MG63 (cell line): ENCODE results near the gene POLR2H. TPM values are rescaled to one million over a fixed set of nuclear protein-coding genes. Genes with fewer than 3 reads are reported as not detected.

Source experiments
- DNase-seq: peaks from one replicate; pipeline ENCODE4 v3.0.0-alpha.2; 2020
- H3K27me3 ChIP-seq: fragments of 250-450 bp; sonication (Bioruptor Pico); 2 replicates; pipeline ENCODE4 v1.5.1; 2020; ENCODE audit warnings: mild to moderate bottlenecking, moderate library complexity
- H3K36me3 ChIP-seq: fragments of 250-450 bp; sonication (Bioruptor Pico); 2 replicates; pipeline ENCODE4 v1.5.1; 2020; ENCODE audit warnings: mild to moderate bottlenecking, moderate library complexity
- H3K4me3 ChIP-seq: fragments of 250-450 bp; sonication (Bioruptor Pico); 2 replicates; pipeline ENCODE4 v1.5.1; 2020; ENCODE audit warnings: mild to moderate bottlenecking, moderate library complexity
- H3K9me3 ChIP-seq: fragments of 250-450 bp; sonication (Bioruptor Pico); 2 replicates; pipeline ENCODE4 v1.5.1; 2020; ENCODE audit warnings: mild to moderate bottlenecking, moderate library complexity
- total RNA-seq: library from RNA; depleted of rRNA; stranded (reverse); fragments of >200 nt; shearing (Covaris generic); gene quantifications from 2 replicates; pipeline ENCODE4 v1.2.3, GENCODE V29; 2014; ENCODE audit warnings: low replicate concordance

The POLR2H gene
- total RNA-seq, 1 experiment from 2014 or later = 138 TPM

DNA sequence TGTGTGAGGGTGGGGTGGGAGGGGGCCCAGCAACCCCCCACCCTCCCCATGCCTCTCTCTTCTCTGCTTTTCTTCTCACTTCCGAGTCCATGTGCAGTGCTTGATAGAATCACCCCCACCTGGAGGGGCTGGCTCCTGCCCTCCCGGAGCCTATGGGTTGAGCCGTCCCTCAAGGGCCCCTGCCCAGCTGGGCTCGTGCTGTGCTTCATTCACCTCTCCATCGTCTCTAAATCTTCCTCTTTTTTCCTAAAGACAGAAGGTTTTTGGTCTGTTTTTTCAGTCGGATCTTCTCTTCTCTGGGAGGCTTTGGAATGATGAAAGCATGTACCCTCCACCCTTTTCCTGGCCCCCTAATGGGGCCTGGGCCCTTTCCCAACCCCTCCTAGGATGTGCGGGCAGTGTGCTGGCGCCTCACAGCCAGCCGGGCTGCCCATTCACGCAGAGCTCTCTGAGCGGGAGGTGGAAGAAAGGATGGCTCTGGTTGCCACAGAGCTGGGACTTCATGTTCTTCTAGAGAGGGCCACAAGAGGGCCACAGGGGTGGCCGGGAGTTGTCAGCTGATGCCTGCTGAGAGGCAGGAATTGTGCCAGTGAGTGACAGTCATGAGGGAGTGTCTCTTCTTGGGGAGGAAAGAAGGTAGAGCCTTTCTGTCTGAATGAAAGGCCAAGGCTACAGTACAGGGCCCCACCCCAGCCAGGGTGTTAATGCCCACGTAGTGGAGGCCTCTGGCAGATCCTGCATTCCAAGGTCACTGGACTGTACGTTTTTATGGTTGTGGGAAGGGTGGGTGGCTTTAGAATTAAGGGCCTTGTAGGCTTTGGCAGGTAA, 16.0 kb upstream of the POLR2H start:
- Histone ChIP-seq H3K36me3 (peaks cover 11% of the 10 kb centered on the region), H3K4me3 (no peak overlapping the region), H3K9me3 (no peaks in the 10 kb centered on the region), H3K27me3 (no peaks in the 10 kb centered on the region)
- DNase-seq = peak; percentile 64

- peaks cover 13% of the 10 kb centered on the region for H3K36me3 ChIP-seq
- H3K9me3 ChIP-seq = no peaks in the 10 kb centered on the region
- H3K4me3 ChIP-seq = no peak overlapping the region
- H3K27me3 ChIP-seq = no peaks in the 10 kb centered on the region
- no peak for DNase-seq
Observed at GRCh38 chr3:184346480-184347190, 14.9 kb upstream of the POLR2H start.

DNA sequence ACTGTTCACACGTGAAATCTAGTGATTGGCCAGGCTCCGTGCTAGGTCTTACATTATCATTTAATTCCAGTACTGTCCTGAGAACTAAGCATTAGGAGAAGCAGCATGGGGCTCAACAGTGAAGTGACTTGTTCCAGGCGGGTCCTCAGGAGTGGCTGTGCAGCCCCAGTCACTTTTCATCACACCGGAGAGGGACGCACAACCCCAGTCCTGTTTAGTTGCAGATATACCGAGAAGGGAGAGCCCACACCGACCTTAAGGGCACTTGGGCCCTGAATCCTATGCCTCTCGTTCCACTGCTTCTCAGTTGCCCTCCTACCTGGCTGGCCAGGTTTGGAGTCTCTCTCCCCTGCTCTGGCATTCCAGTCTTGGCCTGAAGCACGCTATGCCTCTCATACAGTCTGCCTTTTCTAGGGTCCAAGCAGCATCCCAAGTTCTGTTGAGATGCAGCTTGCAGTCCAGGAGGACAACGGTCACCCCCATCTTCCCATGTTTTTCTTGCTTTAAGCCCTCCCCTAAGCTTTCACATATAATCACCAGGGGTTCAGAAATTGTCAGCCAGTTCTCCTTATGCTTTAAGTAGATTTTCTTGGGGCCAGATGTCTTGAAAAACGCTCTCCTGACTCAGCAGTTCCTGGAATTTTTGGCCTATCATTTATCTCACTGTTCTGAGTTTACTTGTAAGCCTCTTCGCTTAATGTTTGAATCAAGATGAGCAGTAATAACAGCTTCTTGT, 14.0 kb upstream of the POLR2H start:
- no peak overlapping the region for H3K4me3 ChIP-seq
- no peaks in the 10 kb centered on the region for H3K27me3 ChIP-seq
- no peak for DNase-seq
- H3K36me3 ChIP-seq = peaks cover 8% of the 10 kb centered on the region
- H3K9me3 ChIP-seq = no peaks in the 10 kb centered on the region

DNA sequence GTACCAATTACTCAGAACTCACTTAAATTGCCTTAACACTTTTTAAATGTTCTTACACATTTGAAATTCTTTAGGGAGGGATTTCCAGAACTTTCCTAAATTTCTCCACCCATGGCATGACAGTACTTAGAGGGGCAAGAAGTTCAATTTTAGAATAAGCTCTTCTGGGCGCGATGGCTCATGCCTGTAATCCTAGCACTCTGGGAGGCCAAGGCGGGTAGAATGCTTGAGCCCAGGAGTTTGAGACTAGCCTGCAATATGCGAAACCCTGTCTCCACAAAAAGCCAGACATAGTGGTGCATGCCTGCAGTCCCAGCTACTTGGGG, 13.5 kb upstream of the POLR2H start:
- no peaks in the 10 kb centered on the region for H3K27me3 ChIP-seq
- no peaks in the 10 kb centered on the region for H3K9me3 ChIP-seq
- DNase-seq = no peak
- peaks cover 5% of the 10 kb centered on the region; the same call in 1 of the 2 replicates for H3K36me3 ChIP-seq
- H3K4me3 ChIP-seq = no peak overlapping the region

- H3K27me3 ChIP-seq = no peaks in the 10 kb centered on the region
Observed at GRCh38 chr3:184349563-184350470, 11.7 kb upstream of the POLR2H start.

GRCh38 chr3:184350618-184351017, 10.9 kb upstream of the POLR2H start:
- H3K4me3 ChIP-seq = no peak overlapping the region
- H3K27me3 ChIP-seq = no peaks in the 10 kb centered on the region
- no peak for DNase-seq
- H3K36me3 ChIP-seq = peaks cover 7% of the 10 kb centered on the region; the same call in 1 of the 2 replicates
- no peaks in the 10 kb centered on the region for H3K9me3 ChIP-seq

More at GRCh38 chr3:184349563-184350470, 11.7 kb upstream of the POLR2H start:
- Histone ChIP-seq H3K9me3 (no peaks in the 10 kb centered on the region), H3K36me3 (peaks cover 7% of the 10 kb centered on the region; the same call in 1 of the 2 replicates), H3K4me3 (no peak overlapping the region)
- DNase-seq = no peak

GRCh38 chr3:184351511-184352148, 9.9 kb upstream of the POLR2H start:
- no peak for DNase-seq
- H3K4me3 ChIP-seq = no peak overlapping the region
- H3K36me3 ChIP-seq = peaks cover 5% of the 10 kb centered on the region; the same call in 1 of the 2 replicates
- no peaks in the 10 kb centered on the region for H3K9me3 ChIP-seq
- no peaks in the 10 kb centered on the region for H3K27me3 ChIP-seq

- no peaks in the 10 kb centered on the region for H3K27me3 ChIP-seq
- H3K4me3 ChIP-seq = no peak overlapping the region
- H3K36me3 ChIP-seq = peaks cover 5% of the 10 kb centered on the region; the same call in 1 of the 2 replicates
- no peaks in the 10 kb centered on the region for H3K9me3 ChIP-seq
- DNase-seq = no peak
Observed at GRCh38 chr3:184352149-184352785, 9.2 kb upstream of the POLR2H start.

DNA sequence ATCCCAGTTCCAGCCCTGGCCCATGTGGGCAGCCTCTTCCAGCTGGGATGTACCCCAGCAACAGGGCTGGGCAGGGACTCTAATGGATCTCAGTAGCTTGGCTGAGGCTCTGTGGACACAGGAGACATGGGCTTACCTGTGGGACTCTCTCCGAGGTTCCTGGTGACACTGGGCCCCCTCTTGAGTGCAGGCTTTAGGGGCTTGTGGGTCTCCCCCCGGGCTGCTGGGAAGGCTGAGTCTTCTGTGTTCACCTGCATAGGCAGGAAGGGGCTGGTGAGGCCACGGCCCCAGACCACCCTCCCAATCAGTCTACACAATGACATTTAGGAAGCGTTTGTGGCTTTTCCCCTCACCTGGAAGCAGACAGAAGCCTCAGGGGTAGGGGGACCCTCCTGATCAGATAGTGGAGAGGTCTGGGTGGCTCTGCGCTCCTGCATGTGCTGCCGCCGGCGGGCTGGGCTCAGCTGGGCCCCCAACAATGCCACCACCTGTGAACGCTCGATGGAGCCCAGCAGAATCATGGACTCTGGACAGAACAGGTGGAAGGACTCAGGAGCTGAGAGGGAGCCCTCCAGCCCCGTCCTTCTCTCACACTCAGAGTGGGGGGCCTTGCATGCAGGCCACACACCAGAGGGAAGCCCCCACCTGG, 8.5 kb upstream of the POLR2H start:
- DNase-seq = no peak
- Histone ChIP-seq H3K27me3 (no peaks in the 10 kb centered on the region), H3K9me3 (no peaks in the 10 kb centered on the region), H3K36me3 (0 out of 2 replicates have a peak, but pooled peaks cover 5% of the 10 kb centered on the region), H3K4me3 (no peak overlapping the region)

DNA sequence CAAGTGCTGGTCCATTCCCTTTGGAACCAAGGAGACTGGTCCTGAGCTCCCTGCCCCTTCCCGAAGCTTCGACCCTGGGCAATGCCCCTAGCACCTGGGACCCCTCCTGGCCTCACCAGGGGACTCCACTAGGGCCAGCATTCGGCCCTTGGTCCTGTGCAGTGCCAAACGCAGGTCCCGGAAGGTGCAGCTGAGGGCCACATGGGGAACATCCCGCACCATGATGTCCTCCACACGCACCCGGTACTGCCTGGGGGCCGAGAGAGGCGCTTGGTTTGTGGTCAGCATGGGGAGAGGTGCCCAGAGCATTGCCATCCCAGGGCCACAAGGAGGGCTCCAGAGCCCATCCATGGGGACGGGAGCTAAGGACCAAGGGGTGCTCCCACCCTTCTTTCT, 8.0 kb upstream of the POLR2H start:
- Histone ChIP-seq H3K27me3 (no peaks in the 10 kb centered on the region), H3K36me3 (0 out of 2 replicates have a peak, but pooled peaks cover 5% of the 10 kb centered on the region), H3K4me3 (no peak overlapping the region), H3K9me3 (no peaks in the 10 kb centered on the region)
- no peak for DNase-seq

DNA sequence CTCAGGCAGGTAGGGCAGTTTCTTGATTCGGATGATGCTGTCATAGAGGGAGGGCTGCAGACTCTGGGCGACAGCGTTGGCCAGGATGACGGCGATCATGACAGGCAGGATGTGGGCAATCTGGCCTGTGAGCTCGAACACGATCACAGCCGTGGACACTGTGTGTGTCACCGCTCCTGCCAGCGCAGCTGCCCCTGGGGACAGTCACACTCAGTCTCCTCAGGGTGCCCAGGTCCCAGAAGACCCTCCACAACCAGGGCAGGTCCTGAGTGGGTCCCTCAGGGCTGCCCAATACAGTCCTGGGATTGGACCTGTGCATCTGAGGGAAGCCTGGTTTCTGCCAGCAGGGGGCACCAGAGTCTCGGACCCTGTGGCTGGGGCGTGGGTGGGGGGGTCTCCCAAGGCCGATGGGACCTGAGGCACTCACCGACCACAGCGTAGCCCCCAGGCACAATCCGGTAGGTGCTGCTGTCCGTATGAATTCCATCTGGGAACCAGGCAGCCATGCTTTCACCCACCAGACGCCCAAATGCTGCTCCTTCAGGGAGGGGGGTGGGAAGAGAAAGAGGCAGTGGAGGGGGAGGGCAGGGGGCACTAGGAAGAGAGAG, 7.3 kb upstream of the POLR2H start:
- H3K36me3 ChIP-seq = 0 out of 2 replicates have a peak, but pooled peaks cover 5% of the 10 kb centered on the region
- DNase-seq = peak; percentile 37
- no peaks in the 10 kb centered on the region for H3K27me3 ChIP-seq
- H3K4me3 ChIP-seq = no peak overlapping the region
- H3K9me3 ChIP-seq = no peaks in the 10 kb centered on the region

DNA sequence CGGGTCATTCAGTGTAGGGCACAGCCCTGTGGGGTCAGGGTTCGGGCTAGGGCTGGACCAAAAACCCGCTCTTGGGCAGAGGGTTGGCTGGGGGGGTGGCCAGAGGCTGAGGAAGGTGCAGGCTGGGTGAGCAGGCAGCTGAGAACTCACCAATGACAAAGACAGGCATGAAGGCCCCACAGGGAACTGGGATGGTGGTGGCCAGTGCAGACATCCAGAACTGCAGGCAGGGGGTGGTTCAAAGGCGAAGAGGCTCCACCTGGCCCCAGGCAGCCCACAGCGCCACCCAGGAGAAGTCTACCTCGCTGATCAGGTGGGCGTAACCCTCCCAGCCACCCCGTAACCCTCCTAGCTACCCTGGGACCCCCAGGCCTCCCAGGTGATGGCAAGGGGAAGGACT, 6.8 kb upstream of the POLR2H start:
- no peak for DNase-seq
- Histone ChIP-seq H3K4me3 (no peak overlapping the region), H3K36me3 (0 out of 2 replicates have a peak, but pooled peaks cover 5% of the 10 kb centered on the region), H3K9me3 (no peaks in the 10 kb centered on the region), H3K27me3 (no peaks in the 10 kb centered on the region)

DNA sequence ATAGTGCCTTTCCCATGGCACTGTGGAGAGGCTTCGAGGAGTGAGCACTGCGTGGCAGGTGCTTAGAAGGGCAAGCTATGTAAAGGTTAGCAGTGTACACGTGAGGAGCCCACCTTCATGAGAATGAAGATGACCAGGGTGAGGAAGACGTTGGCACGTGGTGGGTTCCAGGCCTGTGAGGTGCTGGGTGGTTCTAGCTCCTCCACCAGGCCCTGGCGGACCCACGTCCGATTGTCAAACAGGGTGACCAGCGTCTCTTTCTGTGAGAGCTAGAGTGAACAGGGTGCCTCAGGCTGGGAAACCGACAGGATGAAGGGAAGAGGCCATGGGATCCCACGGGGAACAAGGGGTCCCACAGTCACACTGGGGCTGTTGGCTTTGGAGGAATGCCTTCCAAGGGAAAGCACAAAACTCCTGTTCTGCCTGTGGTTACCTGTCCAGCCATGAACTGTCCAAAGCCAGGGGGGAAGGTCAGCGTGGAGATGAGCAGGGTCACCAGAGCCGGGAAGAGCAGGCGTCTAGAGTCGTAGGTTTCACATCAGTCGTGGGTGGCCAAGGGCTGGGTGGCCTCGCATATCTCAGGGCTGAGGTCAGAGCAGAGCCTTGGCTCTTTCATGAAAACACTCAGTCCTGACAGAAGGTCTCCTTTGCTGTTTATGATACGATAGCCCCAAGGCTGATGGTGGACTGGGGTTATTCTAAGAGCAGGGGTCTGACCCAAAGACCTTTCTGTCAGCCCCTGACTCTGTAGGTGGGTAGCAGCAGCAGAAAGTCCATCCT, 6.1 kb upstream of the POLR2H start:
- no peak for DNase-seq
- Histone ChIP-seq H3K36me3 (0 out of 2 replicates have a peak, but pooled peaks cover 5% of the 10 kb centered on the region), H3K9me3 (no peaks in the 10 kb centered on the region), H3K4me3 (no peak overlapping the region), H3K27me3 (no peaks in the 10 kb centered on the region)
